H9 (cell line): ENCODE data around the gene HMMR. TPM values are rescaled to one million over a fixed set of nuclear protein-coding genes. Genes with fewer than 3 reads are reported as not detected.

Experiments used
- DNase-seq: peaks from one replicate; pipeline ENCODE4 v3.0.0-alpha.2; 2017
- H2AFZ ChIP-seq: one replicate; pipeline ENCODE4 v1.6.1; 2013; ENCODE audit warnings: mild to moderate bottlenecking, low read length, control low read depth, moderate library complexity
- H2AK5ac ChIP-seq: 2 replicates; pipeline ENCODE4 v1.6.1; 2013; ENCODE audit warnings: low read length, control low read depth, mixed read lengths; ENCODE audit not compliant: insufficient read length
- H2BK120ac ChIP-seq: one replicate; pipeline ENCODE4 v1.6.1; 2013; ENCODE audit warnings: low read depth, mild to moderate bottlenecking, low read length, control low read depth, inconsistent platforms; ENCODE audit not compliant: poor library complexity, severe bottlenecking
- H2BK12ac ChIP-seq: 2 replicates; pipeline ENCODE4 v1.6.1; 2013; ENCODE audit warnings: low read length, control low read depth, mixed read lengths, low read depth; ENCODE audit not compliant: insufficient read length
- H2BK15ac ChIP-seq: 2 replicates; pipeline ENCODE4 v1.6.1; 2013; ENCODE audit warnings: low read depth, low read length, control low read depth
- H2BK20ac ChIP-seq: one replicate; pipeline ENCODE4 v1.6.1; 2013; ENCODE audit warnings: low read depth, mild to moderate bottlenecking, low read length, control low read depth, inconsistent platforms; ENCODE audit not compliant: poor library complexity, severe bottlenecking
- H2BK5ac ChIP-seq: 2 replicates; pipeline ENCODE4 v1.6.1; 2013; ENCODE audit warnings: low read length, control low read depth, mixed read lengths; ENCODE audit not compliant: insufficient read length
- H3K14ac ChIP-seq: 2 replicates; pipeline ENCODE4 v1.6.1; 2013; ENCODE audit warnings: low read length, control low read depth; ENCODE audit not compliant: insufficient read depth
- H3K18ac ChIP-seq: 2 replicates; pipeline ENCODE4 v1.6.1; 2013; ENCODE audit warnings: low read depth, mild to moderate bottlenecking, mixed read lengths, low read length, control low read depth; ENCODE audit not compliant: insufficient read length
- H3K23ac ChIP-seq: 2 replicates; pipeline ENCODE4 v1.6.1; 2013; ENCODE audit warnings: low read length, control low read depth, mixed read lengths, low read depth; ENCODE audit not compliant: insufficient read length
- H3K23me2 ChIP-seq: 2 replicates; pipeline ENCODE4 v1.6.1; 2013; ENCODE audit warnings: low read depth, mild to moderate bottlenecking, mixed read lengths, low read length, control low read depth; ENCODE audit not compliant: insufficient read length, poor library complexity, severe bottlenecking
- H3K27ac ChIP-seq: 2 replicates; pipeline ENCODE4 v1.5.1; 2013; ENCODE audit warnings: low read length, control low read depth, mixed read lengths, low read depth; ENCODE audit not compliant: insufficient read length
- H3K27me3 ChIP-seq: 2 replicates; pipeline ENCODE4 v1.6.1; 2013; ENCODE audit warnings: low read length, control low read depth, inconsistent platforms; ENCODE audit not compliant: insufficient read depth
- H3K4ac ChIP-seq: 2 replicates; pipeline ENCODE4 v1.6.1; 2013; ENCODE audit warnings: low read depth, mild to moderate bottlenecking, control low read depth, inconsistent platforms, low read length, moderate library complexity
- H3K4me1 ChIP-seq: 2 replicates; pipeline ENCODE4 v1.6.1; 2013; ENCODE audit warnings: low read length, control low read depth, inconsistent platforms; ENCODE audit not compliant: insufficient read depth
- H3K4me2 ChIP-seq: 2 replicates; pipeline ENCODE4 v1.6.1; 2013; ENCODE audit warnings: low read length, control low read depth, mixed read lengths; ENCODE audit not compliant: insufficient read length, insufficient read depth
- H3K56ac ChIP-seq: 2 replicates; pipeline ENCODE4 v1.6.1; 2013; ENCODE audit warnings: low read depth, mild to moderate bottlenecking, mixed read lengths, low read length, control low read depth; ENCODE audit not compliant: insufficient read length
- H3K79me1 ChIP-seq: 2 replicates; pipeline ENCODE4 v1.6.1; 2013; ENCODE audit warnings: low read depth, mild to moderate bottlenecking, moderate library complexity, low read length, control low read depth, inconsistent platforms; ENCODE audit not compliant: insufficient read depth, poor library complexity, severe bottlenecking
- H3K79me2 ChIP-seq: 2 replicates; pipeline ENCODE4 v1.6.1; 2013; ENCODE audit warnings: low read length, control low read depth, inconsistent platforms; ENCODE audit not compliant: insufficient read depth
- H3K9ac ChIP-seq: 2 replicates; pipeline ENCODE4 v1.6.1; 2013; ENCODE audit warnings: low read length, control low read depth, mixed read lengths; ENCODE audit not compliant: insufficient read length; ENCODE audit errors: extremely low read depth
- H3K9me3 ChIP-seq: one replicate; pipeline ENCODE4 v1.6.1; 2013; ENCODE audit warnings: low read depth, low read length, inconsistent platforms; ENCODE audit not compliant: control insufficient read depth
- H3T11ph ChIP-seq: one replicate; pipeline ENCODE4 v1.6.1; 2013; ENCODE audit warnings: mild to moderate bottlenecking, low read length, control low read depth, inconsistent platforms
- H4K20me1 ChIP-seq: one replicate; pipeline ENCODE4 v1.6.1; 2013; ENCODE audit not compliant: control insufficient read depth, insufficient read length, insufficient read depth
- H4K5ac ChIP-seq: 2 replicates; pipeline ENCODE4 v1.6.1; 2013; ENCODE audit warnings: low read depth, mild to moderate bottlenecking, mixed read lengths, low read length, control low read depth; ENCODE audit not compliant: insufficient read length
- H4K8ac ChIP-seq: replicated peaks from 2 replicates; pipeline ENCODE4 v1.6.1; 2013; ENCODE audit warnings: low read length, control low read depth, mixed read lengths, low read depth; ENCODE audit not compliant: insufficient read length
- H4K91ac ChIP-seq: 2 replicates; pipeline ENCODE4 v1.6.1; 2013; ENCODE audit warnings: low read depth, mild to moderate bottlenecking, moderate library complexity, mixed read lengths, low read length, control low read depth; ENCODE audit not compliant: insufficient read length
- H3K27ac Mint-ChIP-seq, 3 experiments: 2 replicates in 2 of 3; 3 replicates in 1 of 3; pipeline ENCODE4 v1.8.0; 2020 to 2021; ENCODE audit warnings: mixed read lengths in 3 of 3, mild to moderate bottlenecking in 1 of 3, moderate library complexity in 1 of 3
- H3K27me3 Mint-ChIP-seq: 2 replicates; pipeline ENCODE4 v1.8.0; 2021; ENCODE audit warnings: low read depth, mild to moderate bottlenecking, moderate library complexity, mixed read lengths
- H3K36me3 Mint-ChIP-seq, 3 experiments: 2 replicates in 2 of 3; 3 replicates in 1 of 3; pipeline ENCODE4 v1.8.0; 2020 to 2021; ENCODE audit warnings: low read depth in 3 of 3, mixed read lengths in 3 of 3; ENCODE audit not compliant: insufficient read depth in 1 of 3
- H3K4me1 Mint-ChIP-seq, 2 experiments: 2 replicates each; pipeline ENCODE4 v1.8.0; 2020; ENCODE audit warnings: mixed read lengths in 2 of 2
- H3K4me3 Mint-ChIP-seq, 2 experiments: 2 replicates in 1 of 2; 3 replicates in 1 of 2; pipeline ENCODE4 v1.8.0; 2020 to 2021; ENCODE audit warnings: mild to moderate bottlenecking in 2 of 2, mixed read lengths in 2 of 2, moderate library complexity in 1 of 2
- H3K9me3 Mint-ChIP-seq, 2 experiments: 2 replicates in 1 of 2; 3 replicates in 1 of 2; pipeline ENCODE4 v1.8.0; 2020; ENCODE audit warnings: mild to moderate bottlenecking in 2 of 2, mixed read lengths in 2 of 2, moderate library complexity in 1 of 2
- WGBS: extraction: QIAGEN DNeasy Blood & Tissue Kit; methylation state at CpG from one replicate; pipeline ENCODE4 v1.1.7; 2013; ENCODE audit warnings: missing lambda C conversion rate, low lambda C conversion rate, mixed read lengths; ENCODE audit not compliant: insufficient read length; ENCODE audit errors: extremely low coverage; 5-methylcytosine and 5-hydroxymethylcytosine counted together
- total RNA-seq: library from RNA; stranded (reverse); gene quantifications from 2 replicates; pipeline ENCODE4 v1.2.1, GENCODE V29; 2021
- TF ChIP-seq, protein P1 (sequence below): fragments of 200-600 bp; sonication (generic); conservative IDR thresholded peaks from 3 replicates; pipeline ENCODE4 v1.8.0; 2021; ENCODE audit warnings: antibody characterized with exemption, mild to moderate bottlenecking

Gene HMMR
- total RNA-seq, 1 experiment from 2014 or later, result 36.2 TPM

GRCh38 chr5:163512526-163512925, 52.1 kb downstream of the HMMR start:
- Histone ChIP-seq H4K20me1 (no peaks in the 10 kb centered on the region), H3K18ac (no peak overlapping the region), H3K56ac (no peak overlapping the region), H2BK5ac (no peak overlapping the region), H3K9ac (no peak overlapping the region), H2BK120ac (no peak overlapping the region), H2AK5ac (no peak overlapping the region), H3K23ac (no peak overlapping the region), H3K14ac (no peak overlapping the region), H2BK20ac (no peak overlapping the region), H4K5ac (no peak overlapping the region), H2BK12ac (no peak overlapping the region), H3K23me2 (no peaks in the 10 kb centered on the region), H3K79me1 (peaks cover 4% of the 10 kb centered on the region), H2BK15ac (no peak overlapping the region), H2AFZ (no peak overlapping the region), H4K91ac (no peak overlapping the region), H4K8ac (no peak overlapping the region), H3K79me2 (peaks cover 26% of the 10 kb centered on the region; the same call in 1 of the 2 replicates), H3K9me3 (no peaks in the 10 kb centered on the region), H3K4me2 (no peak overlapping the region), H3K4me1 (peaks cover 3% of the 10 kb centered on the region; the same call in 1 of the 2 replicates), H3K4ac (no peak overlapping the region), H3K27me3 (no peaks in the 10 kb centered on the region), H3K27ac (no peak overlapping the region), H3T11ph (no peak overlapping the region)
- Mint-ChIP-seq H3K27me3 (no peaks in the 10 kb centered on the region), H3K36me3 (peaks cover 40 to 63% (median 53%) of the 10 kb centered on the region in 3 experiments; a peak in 6 of 7 replicates), H3K9me3 (no peaks in the 10 kb centered on the region), H3K27ac (peak overlapping the region; percentile 44 to 76 (median 57); a peak in 3 of 7 replicates), H3K4me1 (peaks cover 21 to 22% of the 10 kb centered on the region in 2 experiments), H3K4me3 (no peak overlapping the region)
- no peak for DNase-seq
- TF ChIP-seq, protein P1, sequence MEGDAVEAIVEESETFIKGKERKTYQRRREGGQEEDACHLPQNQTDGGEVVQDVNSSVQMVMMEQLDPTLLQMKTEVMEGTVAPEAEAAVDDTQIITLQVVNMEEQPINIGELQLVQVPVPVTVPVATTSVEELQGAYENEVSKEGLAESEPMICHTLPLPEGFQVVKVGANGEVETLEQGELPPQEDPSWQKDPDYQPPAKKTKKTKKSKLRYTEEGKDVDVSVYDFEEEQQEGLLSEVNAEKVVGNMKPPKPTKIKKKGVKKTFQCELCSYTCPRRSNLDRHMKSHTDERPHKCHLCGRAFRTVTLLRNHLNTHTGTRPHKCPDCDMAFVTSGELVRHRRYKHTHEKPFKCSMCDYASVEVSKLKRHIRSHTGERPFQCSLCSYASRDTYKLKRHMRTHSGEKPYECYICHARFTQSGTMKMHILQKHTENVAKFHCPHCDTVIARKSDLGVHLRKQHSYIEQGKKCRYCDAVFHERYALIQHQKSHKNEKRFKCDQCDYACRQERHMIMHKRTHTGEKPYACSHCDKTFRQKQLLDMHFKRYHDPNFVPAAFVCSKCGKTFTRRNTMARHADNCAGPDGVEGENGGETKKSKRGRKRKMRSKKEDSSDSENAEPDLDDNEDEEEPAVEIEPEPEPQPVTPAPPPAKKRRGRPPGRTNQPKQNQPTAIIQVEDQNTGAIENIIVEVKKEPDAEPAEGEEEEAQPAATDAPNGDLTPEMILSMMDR, result no peak
- WGBS, result no CpG with 5 or more reads among the region's 5 CpGs
